ENCODE measurements around the gene SMU1. TPM values are rescaled to one million over a fixed set of nuclear protein-coding genes. Genes with fewer than 3 reads are reported as not detected.

SMU1 gene
- total RNA-seq, 4 donors from 2014 or later: 12.8 to 18.1 (median 15.8) TPM

DNA sequence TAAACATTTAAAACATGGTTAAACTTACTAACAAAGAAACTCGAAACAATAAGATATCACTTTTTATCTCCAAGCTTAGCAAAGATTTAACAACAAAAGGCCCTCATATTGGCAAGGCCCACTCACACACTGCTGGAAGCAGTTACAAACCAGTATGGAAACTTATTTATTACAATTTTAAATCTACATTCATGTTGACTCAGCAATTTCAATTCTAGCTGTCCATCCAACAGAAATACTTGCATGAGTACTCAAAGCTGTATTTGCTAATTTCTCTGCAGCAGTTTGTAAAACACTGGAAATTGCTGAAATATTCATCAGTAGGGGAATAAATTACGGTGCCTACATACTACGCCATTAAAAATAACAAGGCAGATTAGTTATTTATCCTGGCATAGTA, 54.2 kb downstream of the SMU1 start:
- TF ChIP-seq, protein P1, sequence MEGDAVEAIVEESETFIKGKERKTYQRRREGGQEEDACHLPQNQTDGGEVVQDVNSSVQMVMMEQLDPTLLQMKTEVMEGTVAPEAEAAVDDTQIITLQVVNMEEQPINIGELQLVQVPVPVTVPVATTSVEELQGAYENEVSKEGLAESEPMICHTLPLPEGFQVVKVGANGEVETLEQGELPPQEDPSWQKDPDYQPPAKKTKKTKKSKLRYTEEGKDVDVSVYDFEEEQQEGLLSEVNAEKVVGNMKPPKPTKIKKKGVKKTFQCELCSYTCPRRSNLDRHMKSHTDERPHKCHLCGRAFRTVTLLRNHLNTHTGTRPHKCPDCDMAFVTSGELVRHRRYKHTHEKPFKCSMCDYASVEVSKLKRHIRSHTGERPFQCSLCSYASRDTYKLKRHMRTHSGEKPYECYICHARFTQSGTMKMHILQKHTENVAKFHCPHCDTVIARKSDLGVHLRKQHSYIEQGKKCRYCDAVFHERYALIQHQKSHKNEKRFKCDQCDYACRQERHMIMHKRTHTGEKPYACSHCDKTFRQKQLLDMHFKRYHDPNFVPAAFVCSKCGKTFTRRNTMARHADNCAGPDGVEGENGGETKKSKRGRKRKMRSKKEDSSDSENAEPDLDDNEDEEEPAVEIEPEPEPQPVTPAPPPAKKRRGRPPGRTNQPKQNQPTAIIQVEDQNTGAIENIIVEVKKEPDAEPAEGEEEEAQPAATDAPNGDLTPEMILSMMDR (IDR thresholded peaks at IDR 0.05; ENCODE audit: low read depth): no peak

DNA sequence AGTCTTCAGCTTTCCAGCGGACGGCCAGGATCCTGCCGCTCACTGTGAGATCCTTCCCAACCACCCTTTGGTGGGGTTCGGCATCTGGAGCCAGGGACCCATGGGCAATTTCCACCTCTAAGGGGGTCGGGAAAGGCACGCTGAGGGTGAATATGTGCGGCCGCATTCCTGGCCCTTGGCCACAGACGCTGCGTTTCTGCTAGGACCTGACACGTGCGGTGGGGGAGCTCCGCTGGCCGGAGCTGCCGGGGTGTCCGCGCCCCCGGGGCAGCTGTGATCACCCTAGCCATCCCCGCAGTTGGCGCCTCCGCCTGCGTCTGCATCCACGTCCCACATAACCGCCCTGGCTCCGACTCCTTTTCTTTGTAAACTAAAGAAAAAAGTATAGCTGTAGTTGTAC, 56.7 kb downstream of the SMU1 start:
- TF ChIP-seq, protein P1 (IDR thresholded peaks at IDR 0.05; ENCODE audit: low read depth): no peak

DNA sequence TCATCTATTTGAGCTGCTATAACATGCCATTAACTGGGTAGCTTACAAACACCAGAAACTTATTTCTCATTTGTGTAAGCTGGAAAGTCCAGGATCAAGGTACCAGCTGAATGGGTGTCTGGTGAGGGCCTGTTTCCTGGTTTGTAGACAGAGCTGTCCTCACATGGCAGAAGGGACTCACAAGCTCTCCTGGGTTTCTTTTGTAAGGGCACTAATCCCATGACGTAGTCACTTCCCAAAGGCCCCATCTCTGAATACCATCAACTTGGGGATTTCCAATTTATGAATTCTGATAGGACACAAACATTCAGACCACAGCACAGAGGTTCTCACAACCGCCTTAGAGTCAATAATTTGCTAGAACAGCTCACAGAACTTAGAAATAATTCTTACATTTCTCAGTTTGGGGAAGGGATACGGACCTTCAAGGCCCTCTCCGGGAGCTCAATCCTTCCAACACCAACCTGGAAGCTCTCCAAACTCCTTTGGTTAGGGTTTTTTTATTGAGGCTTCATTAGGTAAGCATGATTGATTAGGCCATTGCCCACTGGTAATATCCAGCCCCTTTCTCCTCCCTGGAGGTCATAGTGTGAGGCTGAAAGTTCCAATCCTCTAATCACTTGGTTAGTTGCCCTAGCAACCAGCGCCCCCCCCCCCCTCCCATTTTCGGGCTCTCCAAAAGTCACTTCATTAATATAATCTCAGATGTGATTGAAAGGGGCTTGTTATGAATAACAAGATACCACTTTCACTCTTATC, 59.0 kb downstream of the SMU1 start:
- TF ChIP-seq, protein P1 (IDR thresholded peaks at IDR 0.05; ENCODE audit: low read depth): no peak

DNA sequence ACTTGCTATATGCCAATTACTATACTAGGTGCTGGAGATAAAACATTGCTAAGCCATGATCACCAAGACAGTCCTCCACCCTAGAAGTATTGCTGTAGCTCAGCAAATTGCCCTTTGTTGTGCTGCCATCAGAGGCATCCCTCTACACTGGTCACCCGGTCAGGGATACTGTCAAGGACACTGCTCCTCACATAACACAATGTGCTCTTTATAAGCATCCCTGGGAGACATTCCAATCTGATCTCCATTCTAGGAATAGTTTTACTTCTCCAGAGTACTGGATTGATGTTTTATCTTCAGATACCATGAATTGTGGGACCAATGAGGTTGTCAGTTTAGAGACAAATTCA, 61.8 kb downstream of the SMU1 start:
- TF ChIP-seq, protein P1 (IDR thresholded peaks at IDR 0.05; ENCODE audit: low read depth): no peak

DNA sequence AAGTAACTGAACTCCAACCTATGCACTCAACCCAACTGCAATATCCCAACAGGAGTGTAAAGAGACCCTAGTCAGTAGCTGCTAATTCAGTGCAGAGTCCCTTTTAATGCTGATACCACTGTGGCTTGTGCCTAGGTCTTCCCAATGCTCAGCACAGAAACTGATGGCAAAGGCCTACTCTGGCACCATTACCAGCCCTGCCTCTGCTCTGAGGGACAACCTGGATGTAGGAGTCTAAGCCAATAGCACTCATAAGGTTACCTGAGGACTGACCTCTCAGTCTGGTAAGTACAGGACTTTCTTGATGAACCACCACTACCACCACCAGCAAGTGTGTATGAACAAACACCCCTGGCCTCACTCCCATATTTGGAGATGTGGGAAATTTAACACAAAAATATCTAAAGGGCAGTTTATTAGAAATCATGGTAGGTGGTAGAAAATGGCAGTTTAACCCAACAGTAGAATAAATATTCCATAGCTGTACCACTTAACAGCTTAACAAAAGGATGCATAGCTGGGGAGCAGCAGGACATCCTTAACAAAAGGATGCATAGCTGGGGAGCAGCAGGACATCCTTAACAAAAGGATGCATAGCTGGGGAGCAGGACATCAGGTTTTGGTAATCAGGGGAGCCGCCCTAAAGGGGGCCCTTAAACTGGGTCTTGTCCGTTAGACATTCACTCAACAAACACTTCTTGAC, 62.4 kb downstream of the SMU1 start:
- TF ChIP-seq, protein P1 (IDR thresholded peaks at IDR 0.05; ENCODE audit: low read depth): no peak

DNA sequence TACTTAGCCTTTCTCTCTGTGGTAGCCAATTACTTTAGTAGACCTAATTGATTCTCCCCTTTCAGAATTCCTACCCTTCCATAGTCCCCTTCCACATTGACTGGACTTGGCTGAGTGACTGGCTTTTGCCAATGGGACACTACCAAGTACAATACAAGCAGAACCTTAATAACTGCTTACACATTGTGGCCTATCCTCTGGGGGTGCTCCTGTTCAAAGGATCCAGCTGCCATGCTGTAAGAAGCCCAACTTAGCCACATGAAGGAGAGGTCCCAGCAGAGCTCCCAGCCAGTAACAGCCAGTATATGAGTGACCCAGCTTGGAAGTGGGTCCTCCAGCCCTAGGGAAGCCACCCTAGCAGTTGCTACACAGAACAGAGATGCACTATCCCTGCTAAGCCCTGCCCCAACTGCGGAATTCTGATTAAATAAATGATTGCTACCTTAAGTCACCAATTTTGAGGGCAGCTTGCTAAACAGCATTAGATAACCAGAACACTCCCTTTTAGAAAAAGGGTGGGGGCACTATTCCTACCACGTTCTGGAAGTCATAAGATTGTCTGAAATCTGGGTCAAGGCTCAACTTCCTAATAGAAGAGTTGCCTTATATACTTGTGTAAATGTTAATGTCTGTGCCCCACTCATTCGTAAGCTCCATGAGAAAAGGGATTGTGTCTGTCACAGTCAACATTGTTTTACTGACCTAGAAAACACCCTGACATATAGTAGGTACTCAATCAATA, 64.0 kb downstream of the SMU1 start:
- TF ChIP-seq, protein P1 (IDR thresholded peaks at IDR 0.05; ENCODE audit: low read depth): no peak

DNA sequence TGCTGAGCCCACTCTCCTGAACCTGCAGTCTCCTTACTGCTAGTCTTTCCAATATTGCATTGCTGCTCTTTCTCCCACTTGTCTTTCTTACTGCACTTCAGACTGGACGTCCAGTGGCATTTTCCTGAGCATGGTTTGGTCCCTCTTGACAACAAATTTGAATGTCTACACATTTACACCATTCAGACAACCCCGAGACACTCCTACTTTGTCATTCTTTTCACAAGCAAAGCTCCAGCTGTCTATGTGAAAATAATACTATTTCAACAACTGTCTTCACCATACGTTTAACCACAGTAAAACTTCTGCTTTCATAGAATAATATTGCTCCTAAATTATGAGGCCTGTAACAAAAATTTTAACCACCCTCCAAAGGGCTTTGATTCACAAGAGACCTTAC, 64.6 kb downstream of the SMU1 start:
- TF ChIP-seq, protein P1 (IDR thresholded peaks at IDR 0.05; ENCODE audit: low read depth): no peak

Data from subcutaneous adipose tissue (tissue), 4 donors.